ENCODE results near the gene APLN. TPM values are rescaled to one million over a fixed set of nuclear protein-coding genes. Genes with fewer than 3 reads are reported as not detected.

Gene APLN
- total RNA-seq, 3 donors from 2014 or later (not counting 1 experiment from before 2014, with no cell fraction given), result 0.07 TPM; not detected in 2

DNA sequence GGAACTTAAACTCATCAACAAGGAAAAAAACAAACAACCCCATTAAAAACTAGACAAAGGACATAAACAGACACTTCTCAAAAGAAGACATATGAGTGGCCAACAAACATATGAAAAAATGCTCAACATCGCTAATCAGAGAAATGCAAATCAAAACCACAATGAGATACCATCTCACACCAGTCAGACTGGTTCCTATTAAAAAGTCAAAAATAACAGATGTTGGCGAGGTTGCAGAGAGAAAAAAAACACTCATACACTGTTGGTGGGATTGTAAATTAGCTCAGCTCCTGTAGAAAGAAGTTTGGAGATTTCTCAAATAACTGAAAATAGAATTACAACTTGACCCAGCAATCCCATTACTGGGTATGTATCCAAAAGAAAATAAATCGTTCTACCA, 28.7 kb downstream of the APLN start:
- ATAC-seq, result no peak
- Histone ChIP-seq H3K36me3 (ENCODE audit: control insufficient read depth, insufficient read depth, low read length) (no peaks in the 10 kb centered on the region), H3K4me3 (ENCODE audit: low read length) (no peak overlapping the region), H3K9me3 (ENCODE audit: control insufficient read depth, insufficient read depth, low read length) (no peaks in the 10 kb centered on the region), H3K27ac (ENCODE audit: low read length) (no peak overlapping the region), H3K27me3 (ENCODE audit: control insufficient read depth, insufficient read depth, low read length) (no peaks in the 10 kb centered on the region), H3K4me1 (ENCODE audit: control insufficient read depth, insufficient read depth, low read length) (no peaks in the 10 kb centered on the region)
- H3K9me3 Mint-ChIP-seq, result no peaks in the 10 kb centered on the region
- H3K36me3 Mint-ChIP-seq, result no peaks in the 10 kb centered on the region
- 88% methylated on average over 1 of the region's 3 CpGs for WGBS (ENCODE audit: insufficient coverage)
- intact Hi-C loops (cut with micrococcal nuclease), result no loop called here
- no peak overlapping the region for H3K4me3 Mint-ChIP-seq
- peaks cover 3 to 20% of the 10 kb centered on the region in 2 donors for H3K27me3 Mint-ChIP-seq (ENCODE audit: low read depth in 2 of 2)
- DNase-seq, result no peak
- TF ChIP-seq, protein P1, sequence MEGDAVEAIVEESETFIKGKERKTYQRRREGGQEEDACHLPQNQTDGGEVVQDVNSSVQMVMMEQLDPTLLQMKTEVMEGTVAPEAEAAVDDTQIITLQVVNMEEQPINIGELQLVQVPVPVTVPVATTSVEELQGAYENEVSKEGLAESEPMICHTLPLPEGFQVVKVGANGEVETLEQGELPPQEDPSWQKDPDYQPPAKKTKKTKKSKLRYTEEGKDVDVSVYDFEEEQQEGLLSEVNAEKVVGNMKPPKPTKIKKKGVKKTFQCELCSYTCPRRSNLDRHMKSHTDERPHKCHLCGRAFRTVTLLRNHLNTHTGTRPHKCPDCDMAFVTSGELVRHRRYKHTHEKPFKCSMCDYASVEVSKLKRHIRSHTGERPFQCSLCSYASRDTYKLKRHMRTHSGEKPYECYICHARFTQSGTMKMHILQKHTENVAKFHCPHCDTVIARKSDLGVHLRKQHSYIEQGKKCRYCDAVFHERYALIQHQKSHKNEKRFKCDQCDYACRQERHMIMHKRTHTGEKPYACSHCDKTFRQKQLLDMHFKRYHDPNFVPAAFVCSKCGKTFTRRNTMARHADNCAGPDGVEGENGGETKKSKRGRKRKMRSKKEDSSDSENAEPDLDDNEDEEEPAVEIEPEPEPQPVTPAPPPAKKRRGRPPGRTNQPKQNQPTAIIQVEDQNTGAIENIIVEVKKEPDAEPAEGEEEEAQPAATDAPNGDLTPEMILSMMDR (IDR thresholded peaks at IDR 0.05), result no peak
- H3K27ac Mint-ChIP-seq, result no peak overlapping the region
- no peaks in the 10 kb centered on the region for H3K4me1 Mint-ChIP-seq

- Histone ChIP-seq H3K27me3 (ENCODE audit: control insufficient read depth, insufficient read depth, low read length) (no peaks in the 10 kb centered on the region), H3K36me3 (ENCODE audit: control insufficient read depth, insufficient read depth, low read length) (no peaks in the 10 kb centered on the region), H3K4me1 (ENCODE audit: control insufficient read depth, insufficient read depth, low read length) (no peaks in the 10 kb centered on the region), H3K9me3 (ENCODE audit: control insufficient read depth, insufficient read depth, low read length) (no peaks in the 10 kb centered on the region), H3K4me3 (ENCODE audit: low read length) (no peak overlapping the region), H3K27ac (ENCODE audit: low read length) (no peak overlapping the region)
- Mint-ChIP-seq H3K36me3 (no peaks in the 10 kb centered on the region), H3K4me1 (no peaks in the 10 kb centered on the region), H3K27ac (no peak overlapping the region), H3K27me3 (ENCODE audit: low read depth in 2 of 2) (peaks cover 3 to 20% of the 10 kb centered on the region in 2 donors), H3K4me3 (no peak overlapping the region), H3K9me3 (no peaks in the 10 kb centered on the region)
- WGBS (ENCODE audit: insufficient coverage), result 76% methylated on average over 10 of the region's 10 CpGs
- DNase-seq (no peak), ATAC-seq (no peak)
- TF ChIP-seq, protein P1 (IDR thresholded peaks at IDR 0.05), result no peak
- intact Hi-C loops (cut with micrococcal nuclease), result no loop called here
Observed at GRCh38 chrX:129622757-129623301, 31.9 kb downstream of the APLN start.

GRCh38 chrX:129618997-129619396, 35.8 kb downstream of the APLN start:
- TF ChIP-seq, protein P1 (IDR thresholded peaks at IDR 0.05), result no peak
- no peaks in the 10 kb centered on the region for H3K36me3 Mint-ChIP-seq
- Histone ChIP-seq H3K4me1 (ENCODE audit: control insufficient read depth, insufficient read depth, low read length) (no peaks in the 10 kb centered on the region), H3K4me3 (ENCODE audit: low read length) (no peak overlapping the region), H3K9me3 (ENCODE audit: control insufficient read depth, insufficient read depth, low read length) (no peaks in the 10 kb centered on the region), H3K36me3 (ENCODE audit: control insufficient read depth, insufficient read depth, low read length) (no peaks in the 10 kb centered on the region), H3K27ac (ENCODE audit: low read length) (no peak overlapping the region), H3K27me3 (ENCODE audit: control insufficient read depth, insufficient read depth, low read length) (no peaks in the 10 kb centered on the region)
- intact Hi-C loops (cut with micrococcal nuclease), result no loop called here
- ATAC-seq (no peak), DNase-seq (no peak)
- peaks cover 0 to 3% of the 10 kb centered on the region in 2 donors for H3K27me3 Mint-ChIP-seq (ENCODE audit: low read depth in 2 of 2)
- H3K4me1 Mint-ChIP-seq, result no peaks in the 10 kb centered on the region
- H3K9me3 Mint-ChIP-seq, result no peaks in the 10 kb centered on the region
- H3K27ac Mint-ChIP-seq, result no peak overlapping the region
- WGBS (ENCODE audit: insufficient coverage), result 92% methylated on average over 4 of the region's 4 CpGs
- no peak overlapping the region for H3K4me3 Mint-ChIP-seq

- Histone ChIP-seq H3K27ac (ENCODE audit: low read length) (no peak overlapping the region), H3K4me1 (ENCODE audit: control insufficient read depth, insufficient read depth, low read length) (no peaks in the 10 kb centered on the region), H3K4me3 (ENCODE audit: low read length) (no peak overlapping the region), H3K36me3 (ENCODE audit: control insufficient read depth, insufficient read depth, low read length) (no peaks in the 10 kb centered on the region), H3K27me3 (ENCODE audit: control insufficient read depth, insufficient read depth, low read length) (no peaks in the 10 kb centered on the region), H3K9me3 (ENCODE audit: control insufficient read depth, insufficient read depth, low read length) (no peaks in the 10 kb centered on the region)
- DNase-seq (no peak), ATAC-seq (no peak)
- 84% methylated on average over 5 of the region's 6 CpGs for WGBS (ENCODE audit: insufficient coverage)
- Mint-ChIP-seq H3K9me3 (no peaks in the 10 kb centered on the region), H3K27ac (no peak overlapping the region), H3K4me3 (no peak overlapping the region), H3K27me3 (ENCODE audit: low read depth in 2 of 2) (no peaks in the 10 kb centered on the region), H3K4me1 (no peaks in the 10 kb centered on the region), H3K36me3 (no peaks in the 10 kb centered on the region)
- intact Hi-C loops (cut with micrococcal nuclease), result no loop called here
- TF ChIP-seq, protein P1 (IDR thresholded peaks at IDR 0.05), result no peak
Observed at GRCh38 chrX:129617420-129617819, 37.3 kb downstream of the APLN start.

Measured in natural killer cell (primary cell).